Endothelial cell of umbilical vein (primary cell): ENCODE measurements around the gene FANCC. TPM values are rescaled to one million over a fixed set of nuclear protein-coding genes. Genes with fewer than 3 reads are reported as not detected.

Source experiments
- BruUV-seq: library from RNA; stranded (reverse); fragments of 400-500 nt; replicated peaks from 2 replicates; lab custom pipeline; 2021; lab: Mats Ljungman, UMichigan
- CTCF ChIA-PET: fragments of 300-600, 350-600 bp; sonication (Branson Sonifier 250); formaldehyde crosslinking; loops from one replicate; lab custom pipeline; 2021; ENCODE audit warnings: antibody characterized with exemption, inconsistent platforms; lab: Charles Lee
- POLR2A ChIA-PET: fragments of 300-600, 350-600 bp; sonication (Branson Sonifier 250); formaldehyde crosslinking; loops from one replicate; lab custom pipeline; 2021; ENCODE audit warnings: antibody characterized with exemption, inconsistent platforms; lab: Charles Lee
- DNase-seq: peaks from one replicate; pipeline ENCODE4 v3.0.0-alpha.2; 2011; ENCODE audit warnings: low read depth, low spot score
- FAIRE-seq: peaks from 2 replicates; lab custom pipeline; 2011; peaks lifted over from hg19 to GRCh38; lab: Jason Lieb, UNC
- H2AFZ ChIP-seq: 2 replicates; pipeline ENCODE4 v1.6.0; 2012; ENCODE audit warnings: low read depth, low read length, control low read depth, inconsistent platforms
- H3K27ac ChIP-seq: 2 replicates; pipeline ENCODE4 v1.5.1; 2011; ENCODE audit warnings: low read depth, mild to moderate bottlenecking, control low read depth, low read length, moderate library complexity; ENCODE audit not compliant: insufficient read depth
- H3K27me3 ChIP-seq, 2 experiments: 2 replicates each; pipeline versions ENCODE4 v1.6.0 to v1.6.1; 2011; ENCODE audit warnings: low read length in 2 of 2, mixed read lengths in 1 of 2; ENCODE audit not compliant: control insufficient read depth in 2 of 2, insufficient read depth in 2 of 2
- H3K36me3 ChIP-seq, 2 experiments: 2 replicates in 1 of 2; 3 replicates in 1 of 2; pipeline ENCODE4 v1.5.1; 2011; ENCODE audit warnings: low read length in 2 of 2, mild to moderate bottlenecking in 1 of 2, moderate library complexity in 1 of 2; ENCODE audit not compliant: control insufficient read depth in 2 of 2, insufficient read depth in 2 of 2; ENCODE audit errors: extremely low read depth in 1 of 2
- H3K4me1 ChIP-seq: 3 replicates; pipeline ENCODE4 v1.5.1; 2011; ENCODE audit warnings: mild to moderate bottlenecking, low read length; ENCODE audit not compliant: control insufficient read depth, insufficient read depth; ENCODE audit errors: extremely low read depth
- H3K4me2 ChIP-seq: 2 replicates; pipeline ENCODE4 v1.6.1; 2011; ENCODE audit warnings: low read length, control low read depth, mixed read lengths; ENCODE audit not compliant: insufficient read depth
- H3K4me3 ChIP-seq, 3 experiments: fragments of 200-600 bp in 1 of 3; sonication (generic), shearing (Covaris generic) in 1 of 3; replicated peaks in 1 of 3; 2 replicates each; pipeline ENCODE4 v1.5.1; 2011 to 2016; ENCODE audit warnings: control low read depth in 3 of 3, low read length in 3 of 3, mild to moderate bottlenecking in 2 of 3, inconsistent platforms in 1 of 3, low read depth in 1 of 3, moderate library complexity in 1 of 3; ENCODE audit not compliant: insufficient read depth in 1 of 3
- H3K79me2 ChIP-seq: 2 replicates; pipeline ENCODE4 v1.6.0; 2012; ENCODE audit warnings: low read length, inconsistent platforms; ENCODE audit not compliant: control insufficient read depth, insufficient read depth
- H3K9ac ChIP-seq: replicated peaks from 2 replicates; pipeline ENCODE3; 2011; ENCODE audit warnings: low read length, control low read depth; ENCODE audit not compliant: insufficient read depth; ENCODE audit errors: extremely low read depth
- H3K9me1 ChIP-seq: replicated peaks from 3 replicates; pipeline ENCODE4 v1.6.0; 2011; ENCODE audit warnings: mild to moderate bottlenecking, low read length; ENCODE audit not compliant: control insufficient read depth, insufficient read depth; ENCODE audit errors: extremely low read depth
- H3K9me3 ChIP-seq: replicated peaks from 2 replicates; pipeline ENCODE4 v1.5.1; 2012; ENCODE audit warnings: low read length, inconsistent platforms; ENCODE audit not compliant: control insufficient read depth, insufficient read depth
- H4K20me1 ChIP-seq: replicated peaks from 2 replicates; pipeline ENCODE3; 2011; ENCODE audit warnings: mild to moderate bottlenecking, low read length; ENCODE audit not compliant: control insufficient read depth, insufficient read depth; ENCODE audit errors: extremely low read depth
- EZH2 ChIP-seq: IDR thresholded peaks from 2 replicates; pipeline ENCODE4 v1.6.1; 2012; ENCODE audit warnings: borderline replicate concordance, low read depth, mild to moderate bottlenecking, moderate library complexity, low read length, inconsistent platforms; ENCODE audit not compliant: severe bottlenecking
- FOS ChIP-seq: IDR thresholded peaks from 2 replicates; pipeline ENCODE4 v1.6.1; 2011; ENCODE audit warnings: mild to moderate bottlenecking, low read length, moderate library complexity, borderline replicate concordance; ENCODE audit not compliant: insufficient read depth
- GATA2 ChIP-seq: IDR thresholded peaks from 2 replicates; pipeline ENCODE4 v1.7.0; 2011; ENCODE audit warnings: low read depth, mild to moderate bottlenecking, moderate library complexity, mixed read lengths, low read length; ENCODE audit not compliant: insufficient read length, insufficient read depth
- JUN ChIP-seq: IDR thresholded peaks from 2 replicates; pipeline ENCODE4 v1.6.1; 2011; ENCODE audit warnings: borderline replicate concordance, low read depth; ENCODE audit not compliant: insufficient read length, insufficient read depth
- MAX ChIP-seq: IDR thresholded peaks from 2 replicates; pipeline ENCODE4 v1.6.1; 2011; ENCODE audit not compliant: insufficient read depth, insufficient read length
- MYC ChIP-seq: IDR thresholded peaks from one replicate; pipeline ENCODE4 v1.6.1; 2011; ENCODE audit warnings: mild to moderate bottlenecking, low read depth, low read length
- POLR2A ChIP-seq: IDR thresholded peaks from 2 replicates; pipeline ENCODE4 v1.6.1; 2012; ENCODE audit warnings: low read depth, mild to moderate bottlenecking, control low read depth, low read length
- POLR2AphosphoS5 ChIP-seq: IDR thresholded peaks from 2 replicates; pipeline ENCODE4 v1.6.1; 2012; ENCODE audit warnings: low read depth, mild to moderate bottlenecking, control low read depth, low read length, moderate library complexity; ENCODE audit not compliant: insufficient read depth
- dilution Hi-C: fragments of 300-500 bp; cut with MboI; formaldehyde crosslinking; loops from one replicate; pipeline ENCODE4 v1.15.0; 2019; ENCODE audit warnings: low sequenced_read_pairs; ENCODE audit not compliant: extremely low pct_ligation_motif_present
- intact Hi-C: fragments of 100-400 bp; cut with micrococcal nuclease; formaldehyde crosslinking; loops from one replicate; pipeline ENCODE4 v1.10.0; 2022
- polyA plus RNA-seq, 4 experiments: library from polyadenylated mRNA; depleted of rRNA in 3 of 4; stranded (reverse) in 3 of 4; unstranded in 1 of 4; fragments of >200 nt; gene quantifications; 2 replicates each; pipeline versions ENCODE4 v1.2.1 to v1.2.3, GENCODE V29; 2011 to 2012; ENCODE audit warnings: missing spikeins in 1 of 4
- total RNA-seq: library from RNA; stranded (reverse); gene quantifications from 2 replicates; pipeline ENCODE4 v1.2.3, GENCODE V29; 2021
- TF ChIP-seq, protein P1 (sequence below), 2 donors: IDR thresholded peaks; 1 replicate in 1 of 2; 2 replicates in 1 of 2; pipeline ENCODE4 v1.5.1; 2011; ENCODE audit warnings: low read length in 2 of 2, mild to moderate bottlenecking in 2 of 2, moderate library complexity in 2 of 2, control low read depth in 1 of 2, inconsistent platforms in 1 of 2, low read depth in 1 of 2; ENCODE audit not compliant: insufficient read depth in 1 of 2; ENCODE audit errors: extremely low read depth in 1 of 2

FANCC gene
- total and polyA plus RNA-seq, 2 donors (not counting 3 experiments of a cell fraction or from before 2014, with no cell fraction given): 5.7 to 13.1 TPM

- Histone ChIP-seq H3K27me3 (no peaks in the 10 kb centered on the region), H2AFZ (no peak overlapping the region), H3K9me1 (no peaks in the 10 kb centered on the region), H3K79me2 (no peaks in the 10 kb centered on the region), H3K9me3 (no peaks in the 10 kb centered on the region), H4K20me1 (no peaks in the 10 kb centered on the region), H3K4me3 (no peak overlapping the region), H3K27ac (no peak overlapping the region), H3K9ac (no peak overlapping the region), H3K36me3 (no peaks in the 10 kb centered on the region), H3K4me2 (no peak overlapping the region), H3K4me1 (no peaks in the 10 kb centered on the region)
- TF ChIP-seq JUN: no peak
- TF ChIP-seq GATA2: no peak
- no peak for TF ChIP-seq POLR2A
- intact Hi-C loops: no loop called here
- ChIA-PET CTCF (interaction anchor here (1.0 to 1.4 kb wide), 5 partner anchors 8 to 945 kb away, joined by 3 to 4 read pairs (median 3); no protein-coding TSS in a partner anchor), POLR2A (no interaction called here)
- FAIRE-seq (no peak), DNase-seq (no peak)
- dilution Hi-C loops: no loop called here
- BruUV-seq: no TSS peak
Observed at GRCh38 chr9:95272830-95273229, 44.7 kb downstream of the FANCC start.

- no peak for TF ChIP-seq EZH2
- TF ChIP-seq POLR2A: no peak
- TF ChIP-seq MYC: no peak
- no peak for TF ChIP-seq JUN
- TF ChIP-seq, protein P1, sequence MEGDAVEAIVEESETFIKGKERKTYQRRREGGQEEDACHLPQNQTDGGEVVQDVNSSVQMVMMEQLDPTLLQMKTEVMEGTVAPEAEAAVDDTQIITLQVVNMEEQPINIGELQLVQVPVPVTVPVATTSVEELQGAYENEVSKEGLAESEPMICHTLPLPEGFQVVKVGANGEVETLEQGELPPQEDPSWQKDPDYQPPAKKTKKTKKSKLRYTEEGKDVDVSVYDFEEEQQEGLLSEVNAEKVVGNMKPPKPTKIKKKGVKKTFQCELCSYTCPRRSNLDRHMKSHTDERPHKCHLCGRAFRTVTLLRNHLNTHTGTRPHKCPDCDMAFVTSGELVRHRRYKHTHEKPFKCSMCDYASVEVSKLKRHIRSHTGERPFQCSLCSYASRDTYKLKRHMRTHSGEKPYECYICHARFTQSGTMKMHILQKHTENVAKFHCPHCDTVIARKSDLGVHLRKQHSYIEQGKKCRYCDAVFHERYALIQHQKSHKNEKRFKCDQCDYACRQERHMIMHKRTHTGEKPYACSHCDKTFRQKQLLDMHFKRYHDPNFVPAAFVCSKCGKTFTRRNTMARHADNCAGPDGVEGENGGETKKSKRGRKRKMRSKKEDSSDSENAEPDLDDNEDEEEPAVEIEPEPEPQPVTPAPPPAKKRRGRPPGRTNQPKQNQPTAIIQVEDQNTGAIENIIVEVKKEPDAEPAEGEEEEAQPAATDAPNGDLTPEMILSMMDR (IDR thresholded peaks at IDR 0.05; ENCODE audit: extremely low read depth in 1 of 2, insufficient read depth in 1 of 2, low read depth in 1 of 2, low read length in 2 of 2): no peak
- no peak for TF ChIP-seq MAX
- no peak for TF ChIP-seq GATA2
- no peak for TF ChIP-seq FOS
- TF ChIP-seq POLR2AphosphoS5: no peak
- H3K9ac ChIP-seq: no peak overlapping the region
- CTCF ChIA-PET: interaction anchor here (0.7 to 1.0 kb wide), 2 partner anchors 28 to 143 kb away, joined by 3 read pairs; no protein-coding TSS in a partner anchor
- DNase-seq (no peak), FAIRE-seq (no peak)
- no peaks in the 10 kb centered on the region for H3K79me2 ChIP-seq
- H4K20me1 ChIP-seq: no peaks in the 10 kb centered on the region
- no TSS peak for BruUV-seq
- H3K27me3 ChIP-seq: no peaks in the 10 kb centered on the region
- H3K9me1 ChIP-seq: no peaks in the 10 kb centered on the region
- POLR2A ChIA-PET: no interaction called here
- no peak overlapping the region for H3K4me2 ChIP-seq
- no peak overlapping the region for H2AFZ ChIP-seq
- no peaks in the 10 kb centered on the region for H3K4me1 ChIP-seq
- no peak overlapping the region for H3K4me3 ChIP-seq
- no peak overlapping the region for H3K27ac ChIP-seq
- H3K9me3 ChIP-seq: no peaks in the 10 kb centered on the region
- H3K36me3 ChIP-seq: no peaks in the 10 kb centered on the region
- intact Hi-C loops: no loop called here
- dilution Hi-C loops: no loop called here
Observed at GRCh38 chr9:95270790-95271189, 46.7 kb downstream of the FANCC start.
